PFSK-1 (cell line): ENCODE data around the gene NCAPD2.

Experiments used
- FOXP2 ChIP-seq: optimal IDR thresholded peaks from 2 replicates; pipeline ENCODE3; 2011; ENCODE audit warnings: borderline replicate concordance, control low read depth, inconsistent platforms; ENCODE audit not compliant: insufficient read depth; ENCODE audit errors: extremely low read length, extremely low read depth
- POLR2AphosphoS5 ChIP-seq: IDR thresholded peaks from 2 replicates; pipeline ENCODE4 v1.6.1; 2012; ENCODE audit warnings: low read depth, mild to moderate bottlenecking, control low read depth, low read length, moderate library complexity
- REST ChIP-seq, 2 experiments: IDR thresholded peaks; 2 replicates each; pipeline versions ENCODE4 v1.6.1 to v1.8.0; 2011 to 2012; ENCODE audit warnings: low read depth in 2 of 2, low read length in 2 of 2, control low read depth in 1 of 2, inconsistent platforms in 1 of 2, mild to moderate bottlenecking in 1 of 2, moderate library complexity in 1 of 2; ENCODE audit not compliant: insufficient read depth in 1 of 2
- SIN3A ChIP-seq: IDR thresholded peaks from 2 replicates; pipeline ENCODE4 v1.6.1; 2012; ENCODE audit warnings: mild to moderate bottlenecking, low read length, moderate library complexity, borderline replicate concordance; ENCODE audit not compliant: insufficient read depth
- TAF1 ChIP-seq: IDR thresholded peaks from 2 replicates; pipeline ENCODE4 v1.6.1; 2012; ENCODE audit warnings: low read length, control low read depth, borderline replicate concordance; ENCODE audit not compliant: insufficient read depth

The NCAPD2 gene

GRCh38 chr12:6507102-6507998 lies 13.4 kb downstream of the NCAPD2 start:
- TF ChIP-seq TAF1: no peak
- no peak for TF ChIP-seq FOXP2
- TF ChIP-seq SIN3A: no peak
- TF ChIP-seq POLR2AphosphoS5: no peak
- TF ChIP-seq REST (IDR thresholded peaks at IDR 0.05; ENCODE audit: insufficient read depth in 1 of 2, low read depth in 2 of 2, low read length in 2 of 2): no peak

GRCh38 chr12:6508087-6508486 lies 14.2 kb downstream of the NCAPD2 start:
- TF ChIP-seq REST (IDR thresholded peaks at IDR 0.05; ENCODE audit: insufficient read depth in 1 of 2, low read depth in 2 of 2, low read length in 2 of 2) (no peak), TAF1 (no peak), POLR2AphosphoS5 (no peak), SIN3A (no peak), FOXP2 (no peak)

GRCh38 chr12:6520186-6520585 lies 26.3 kb downstream of the NCAPD2 start:
- no peak for TF ChIP-seq POLR2AphosphoS5
- TF ChIP-seq FOXP2: no peak
- no peak for TF ChIP-seq REST (IDR thresholded peaks at IDR 0.05; ENCODE audit: insufficient read depth in 1 of 2, low read depth in 2 of 2, low read length in 2 of 2)
- TF ChIP-seq TAF1: no peak
- no peak for TF ChIP-seq SIN3A

GRCh38 chr12:6522193-6522592 lies 28.3 kb downstream of the NCAPD2 start:
- TF ChIP-seq TAF1: no peak
- no peak for TF ChIP-seq FOXP2
- TF ChIP-seq SIN3A: no peak
- no peak for TF ChIP-seq POLR2AphosphoS5
- no peak for TF ChIP-seq REST (IDR thresholded peaks at IDR 0.05; ENCODE audit: insufficient read depth in 1 of 2, low read depth in 2 of 2, low read length in 2 of 2)

GRCh38 chr12:6523708-6524107 lies 29.8 kb downstream of the NCAPD2 start:
- TF ChIP-seq REST (IDR thresholded peaks at IDR 0.05; ENCODE audit: insufficient read depth in 1 of 2, low read depth in 2 of 2, low read length in 2 of 2) (no peak), TAF1 (no peak), SIN3A (no peak), POLR2AphosphoS5 (no peak), FOXP2 (no peak)
